Upper lobe of right lung (tissue), 1 donor: Measurements from ENCODE around the gene CACNG1. TPM values are rescaled to one million over a fixed set of nuclear protein-coding genes. Genes with fewer than 3 reads are reported as not detected.
"Not testable (repeated sequence)": the region's sequence is repeated elsewhere in the genome, so short reads cannot be mapped to it uniquely, and the experiment has no call there.

Experiments
- ATAC-seq: fragments of 200-7000 bp; cut with Tn5 transposase; one replicate; pipeline ENCODE4 v1.9.1; 2020; ENCODE audit warnings: mild to moderate bottlenecking, moderate library complexity
- DNase-seq: peaks from one replicate; pipeline ENCODE4 v3.0.0-alpha.2; 2020
- H3K27ac ChIP-seq: fragments of 200-600 bp; one replicate; pipeline ENCODE4 v1.8.0; 2022
- H3K27me3 ChIP-seq: fragments of 200-600 bp; one replicate; pipeline ENCODE4 v1.8.0; 2022; ENCODE audit warnings: mild to moderate bottlenecking
- H3K36me3 ChIP-seq: fragments of 200-600 bp; one replicate; pipeline ENCODE4 v1.8.0; 2022
- H3K4me1 ChIP-seq: fragments of 200-600 bp; one replicate; pipeline ENCODE4 v1.8.0; 2022
- H3K4me3 ChIP-seq: fragments of 200-600 bp; one replicate; pipeline ENCODE4 v1.8.0; 2022; ENCODE audit warnings: mild to moderate bottlenecking
- H3K9me3 ChIP-seq: fragments of 200-600 bp; one replicate; pipeline ENCODE4 v1.8.0; 2022
- CTCF ChIP-seq: fragments of 200-600 bp; IDR thresholded peaks from one replicate; pipeline ENCODE4 v1.8.0; 2022; ENCODE audit warnings: antibody characterized with exemption
- intact Hi-C: fragments of 100-400 bp; cut with DNase I; formaldehyde crosslinking; loops from one replicate; pipeline ENCODE4 v1.11.0; 2022
- total RNA-seq: library from RNA; stranded (reverse); fragmentation: NEBNext Ultra II Directional; extraction: Animal tissue kit (Norgen Biotek cat#: 25700); gene quantifications from one replicate; pipeline ENCODE4 v1.2.1, GENCODE V29; 2021
- donor health status: DM: no; HTN: yes; CAD: no; lungs with severe emphysema.

The CACNG1 gene
- total RNA-seq, 1 donor from 2014 or later, result not detected

- no peak for TF ChIP-seq CTCF
- ATAC-seq (no peak), DNase-seq (no peak)
- Histone ChIP-seq H3K27ac (no peak overlapping the region), H3K9me3 (no peaks in the 10 kb centered on the region), H3K36me3 (peaks cover 3% of the 10 kb centered on the region), H3K4me1 (no peaks in the 10 kb centered on the region), H3K27me3 (no peaks in the 10 kb centered on the region), H3K4me3 (no peak overlapping the region)
- intact Hi-C loops, result no loop called here
These were observed 49.0 kb downstream of the CACNG1 start for GRCh38 chr17:67093348-67093747.

GRCh38 chr17:67095291-67095690 lies 50.9 kb downstream of the CACNG1 start:
- DNase-seq, H3K36me3 ChIP-seq, H3K27ac ChIP-seq, H3K27me3 ChIP-seq, intact Hi-C loops, ATAC-seq, H3K4me1 ChIP-seq, H3K4me3 ChIP-seq, H3K9me3 ChIP-seq: not testable (repeated sequence)

- Histone ChIP-seq H3K27ac (no peak overlapping the region), H3K36me3 (no peaks in the 10 kb centered on the region), H3K27me3 (no peaks in the 10 kb centered on the region), H3K9me3 (no peaks in the 10 kb centered on the region), H3K4me3 (no peak overlapping the region), H3K4me1 (no peaks in the 10 kb centered on the region)
- no peak for TF ChIP-seq CTCF
- DNase-seq (no peak), ATAC-seq (no peak)
- intact Hi-C loops, result no loop called here
These were observed 51.4 kb downstream of the CACNG1 start for GRCh38 chr17:67095803-67096202.

GRCh38 chr17:67096609-67097008 lies 52.3 kb downstream of the CACNG1 start:
- Histone ChIP-seq H3K27me3 (no peaks in the 10 kb centered on the region), H3K9me3 (no peaks in the 10 kb centered on the region), H3K4me3 (no peak overlapping the region), H3K36me3 (no peaks in the 10 kb centered on the region), H3K4me1 (no peaks in the 10 kb centered on the region), H3K27ac (no peak overlapping the region)
- ATAC-seq, result no peak
- DNase-seq, result no peak
- no peak for TF ChIP-seq CTCF
- intact Hi-C loops, result no loop called here

- DNase-seq (no peak), ATAC-seq (no peak)
- Histone ChIP-seq H3K27ac (no peak overlapping the region), H3K4me3 (no peak overlapping the region), H3K9me3 (no peaks in the 10 kb centered on the region), H3K36me3 (no peaks in the 10 kb centered on the region), H3K27me3 (no peaks in the 10 kb centered on the region), H3K4me1 (no peaks in the 10 kb centered on the region)
- no peak for TF ChIP-seq CTCF
- intact Hi-C loops, result no loop called here
These were observed 53.7 kb downstream of the CACNG1 start for GRCh38 chr17:67098006-67098405.

- H3K27ac ChIP-seq, H3K9me3 ChIP-seq, H3K4me1 ChIP-seq, H3K27me3 ChIP-seq, intact Hi-C loops, H3K4me3 ChIP-seq: not testable (repeated sequence)
- ATAC-seq (peak; percentile 30), DNase-seq (peak; percentile 66)
- H3K36me3 ChIP-seq, result peaks cover 42% of the 10 kb centered on the region
These were observed 60.3 kb downstream of the CACNG1 start for GRCh38 chr17:67104641-67105040.

GRCh38 chr17:67105213-67105612 lies 60.9 kb downstream of the CACNG1 start:
- no peaks in the 10 kb centered on the region for H3K9me3 ChIP-seq
- TF ChIP-seq CTCF, result no peak
- ATAC-seq (peak; percentile 54), DNase-seq (no peak)
- H3K27me3 ChIP-seq, result no peaks in the 10 kb centered on the region
- no peak overlapping the region for H3K27ac ChIP-seq
- peaks cover 48% of the 10 kb centered on the region for H3K36me3 ChIP-seq
- no peaks in the 10 kb centered on the region for H3K4me1 ChIP-seq
- H3K4me3 ChIP-seq, result no peak overlapping the region
- intact Hi-C loops, result no loop called here
